ENCODE results near the gene ADAT1.

DNA sequence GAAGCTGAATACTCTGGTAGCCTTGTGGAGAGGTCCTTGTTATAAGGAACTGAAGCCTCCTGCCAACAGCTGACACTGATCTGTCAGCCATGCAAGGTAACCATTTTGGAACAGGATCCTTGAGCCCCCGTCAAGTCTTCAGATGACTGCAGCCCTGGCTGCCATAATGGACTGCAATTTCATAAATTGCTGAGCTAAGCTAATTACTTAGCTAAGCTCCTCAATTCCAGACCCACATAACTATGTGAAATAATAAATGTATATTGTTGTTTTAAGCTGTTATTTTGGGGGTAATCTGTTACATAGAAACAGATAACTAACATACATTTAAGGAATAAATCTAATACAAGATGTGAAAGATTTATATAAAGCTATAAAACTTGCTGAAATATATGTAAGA, 16.6 kb downstream of the ADAT1 start:
- TF ChIP-seq EGR1 (IDR thresholded peaks at IDR 0.05; ENCODE audit: low read depth) (no peak), POLR2AphosphoS5 (IDR thresholded peaks at IDR 0.05; ENCODE audit: low read depth, low read length) (no peak), EZH2phosphoT487 (IDR thresholded peaks at IDR 0.05; ENCODE audit: borderline replicate concordance) (no peak), EZH2 (IDR thresholded peaks at IDR 0.05) (no peak)
- TF ChIP-seq, protein P1, sequence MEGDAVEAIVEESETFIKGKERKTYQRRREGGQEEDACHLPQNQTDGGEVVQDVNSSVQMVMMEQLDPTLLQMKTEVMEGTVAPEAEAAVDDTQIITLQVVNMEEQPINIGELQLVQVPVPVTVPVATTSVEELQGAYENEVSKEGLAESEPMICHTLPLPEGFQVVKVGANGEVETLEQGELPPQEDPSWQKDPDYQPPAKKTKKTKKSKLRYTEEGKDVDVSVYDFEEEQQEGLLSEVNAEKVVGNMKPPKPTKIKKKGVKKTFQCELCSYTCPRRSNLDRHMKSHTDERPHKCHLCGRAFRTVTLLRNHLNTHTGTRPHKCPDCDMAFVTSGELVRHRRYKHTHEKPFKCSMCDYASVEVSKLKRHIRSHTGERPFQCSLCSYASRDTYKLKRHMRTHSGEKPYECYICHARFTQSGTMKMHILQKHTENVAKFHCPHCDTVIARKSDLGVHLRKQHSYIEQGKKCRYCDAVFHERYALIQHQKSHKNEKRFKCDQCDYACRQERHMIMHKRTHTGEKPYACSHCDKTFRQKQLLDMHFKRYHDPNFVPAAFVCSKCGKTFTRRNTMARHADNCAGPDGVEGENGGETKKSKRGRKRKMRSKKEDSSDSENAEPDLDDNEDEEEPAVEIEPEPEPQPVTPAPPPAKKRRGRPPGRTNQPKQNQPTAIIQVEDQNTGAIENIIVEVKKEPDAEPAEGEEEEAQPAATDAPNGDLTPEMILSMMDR (IDR thresholded peaks at IDR 0.05 in 2 of 3, conservative IDR thresholded peaks at IDR 0.05 in 1 of 3; ENCODE audit: borderline replicate concordance in 1 of 3, insufficient read depth in 1 of 3, low read depth in 2 of 3, low read length in 2 of 3), result no peak
